HG03520 (cell line): Measurements from ENCODE around the gene RAI14.

Experiments used
- ATAC-seq: cut with Tn5 transposase; IDR thresholded peaks from one replicate; pipeline ENCODE4 v1.9.1; 2021; ENCODE audit warnings: mild to moderate bottlenecking, moderate library complexity; ENCODE audit not compliant: unreplicated experiment

RAI14 gene

DNA sequence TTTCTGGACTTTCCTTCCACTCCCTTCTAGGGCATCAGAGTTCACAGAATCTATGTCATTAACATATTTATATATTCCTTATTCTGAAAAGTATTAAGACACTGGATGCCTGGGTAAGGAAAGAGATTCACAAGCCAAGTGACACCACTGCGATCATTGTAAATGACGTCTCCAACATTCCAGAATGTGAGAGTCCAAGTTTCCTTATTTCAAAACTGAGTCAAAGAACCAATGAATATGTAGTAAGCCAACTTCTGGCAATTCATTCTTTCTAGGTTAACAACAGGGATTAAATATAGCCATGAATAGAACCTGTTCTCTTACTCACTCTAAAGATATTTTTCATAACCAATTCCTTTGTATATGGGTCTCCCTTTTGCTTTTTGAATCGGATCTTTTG is 18.1 kb downstream of the RAI14 start:
- ATAC-seq, result no peak

DNA sequence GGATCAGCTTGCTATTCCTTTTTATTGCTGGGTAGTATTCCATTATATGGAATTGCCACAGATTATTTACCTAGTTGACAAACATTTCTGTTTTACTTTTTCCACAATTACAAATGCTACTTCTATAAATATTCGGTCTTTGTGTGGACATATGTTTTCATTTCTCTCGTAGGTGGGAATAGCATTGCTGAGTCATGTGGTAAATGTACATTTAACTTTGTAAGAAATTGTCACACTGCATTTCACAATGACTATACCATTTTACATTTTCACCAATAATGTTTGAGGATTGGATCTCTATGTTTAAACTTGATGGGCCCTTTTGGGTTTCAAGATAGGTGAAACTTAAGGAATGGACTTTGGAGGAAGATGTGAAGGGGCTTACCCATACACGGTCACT is 19.7 kb downstream of the RAI14 start:
- no peak for ATAC-seq

DNA sequence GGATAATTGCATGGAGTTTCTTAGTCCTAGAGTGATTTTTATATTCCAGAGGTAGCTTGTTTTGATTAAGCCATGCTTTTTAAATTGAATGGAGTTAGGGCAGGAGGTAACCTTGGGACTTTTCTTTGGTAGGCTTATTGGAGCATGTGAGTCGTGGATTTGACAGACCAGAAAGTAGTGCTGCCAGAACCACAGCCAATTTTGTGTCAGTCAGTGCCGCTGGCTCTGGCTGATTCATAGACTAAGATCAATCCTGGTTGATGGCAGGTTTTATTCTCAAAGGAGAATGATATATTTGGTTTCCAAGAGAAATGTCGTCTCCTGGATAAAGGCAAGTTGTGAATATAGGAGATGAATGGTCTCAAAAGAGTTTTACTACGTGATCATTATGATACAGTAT is 20.3 kb downstream of the RAI14 start:
- no peak for ATAC-seq

DNA sequence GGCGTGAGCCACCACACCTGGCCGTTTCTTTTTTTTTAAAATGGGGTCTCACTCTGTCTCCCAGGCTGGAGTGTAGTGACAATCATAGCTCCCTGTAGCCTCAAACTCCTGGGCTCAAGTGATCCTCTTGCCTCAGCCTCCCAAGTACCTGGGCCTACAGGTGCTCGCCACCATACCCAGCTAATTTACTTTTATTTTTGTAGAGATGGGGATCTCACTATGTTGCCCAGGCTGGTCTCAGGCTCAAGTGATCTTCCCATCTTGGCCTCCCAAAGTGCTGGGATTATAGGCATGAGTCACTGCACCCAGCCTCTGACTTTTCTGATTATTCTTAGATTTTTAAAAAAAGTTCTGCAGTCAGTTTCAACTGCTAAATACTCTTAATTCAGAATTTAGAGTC is 21.3 kb downstream of the RAI14 start:
- no peak for ATAC-seq

DNA sequence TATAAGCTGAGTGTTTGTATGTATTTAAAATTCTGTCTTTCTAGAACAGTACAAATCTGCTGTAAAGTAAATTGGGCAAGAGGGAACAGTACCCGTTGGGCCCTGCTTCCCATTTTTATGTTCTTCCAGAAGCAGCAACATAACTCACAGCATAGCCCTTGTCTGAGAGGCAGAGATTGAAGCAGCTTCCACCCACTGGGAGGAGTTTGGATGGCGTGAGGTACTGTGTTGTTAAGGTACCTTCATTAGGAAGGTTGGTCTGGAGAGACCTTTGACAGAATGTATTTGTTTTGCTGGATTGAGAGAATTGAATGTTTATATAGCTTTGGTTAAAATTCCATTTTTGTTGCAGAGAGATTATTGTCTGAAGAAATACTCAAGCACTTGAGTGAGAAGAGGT is 24.8 kb downstream of the RAI14 start:
- ATAC-seq, result no peak

DNA sequence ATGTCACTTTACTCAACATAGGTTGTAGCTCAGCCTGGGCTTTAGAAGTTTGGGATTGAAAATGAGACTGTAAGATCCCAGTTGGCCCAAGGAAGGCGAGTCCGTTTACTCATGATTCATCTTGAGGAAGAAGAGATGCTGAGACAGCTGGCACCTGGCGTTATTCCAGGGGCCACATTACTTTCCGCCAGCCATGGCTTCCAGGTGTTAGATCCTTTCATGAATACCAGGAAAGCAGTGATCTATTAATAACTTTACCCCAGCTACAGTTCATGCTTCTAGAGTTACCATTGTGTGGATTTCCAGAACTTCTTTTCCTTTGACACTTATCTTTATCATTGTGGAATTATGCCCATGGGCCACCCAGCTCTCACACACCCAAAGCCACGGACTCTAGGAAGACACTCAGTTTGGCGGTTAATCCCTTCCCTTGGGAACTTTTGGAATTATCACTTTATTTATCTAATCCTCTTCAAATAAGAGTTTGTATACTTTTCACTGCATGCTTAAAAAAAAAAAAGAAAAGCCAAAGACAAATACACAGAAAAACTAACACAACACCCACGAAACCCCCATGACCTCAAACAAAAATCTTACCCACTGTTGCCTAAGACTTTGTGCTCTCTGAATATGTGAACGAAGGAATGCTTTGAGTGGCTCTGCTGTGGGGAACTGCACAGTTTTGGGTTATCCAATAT is 26.9 kb downstream of the RAI14 start:
- ATAC-seq, result no peak

DNA sequence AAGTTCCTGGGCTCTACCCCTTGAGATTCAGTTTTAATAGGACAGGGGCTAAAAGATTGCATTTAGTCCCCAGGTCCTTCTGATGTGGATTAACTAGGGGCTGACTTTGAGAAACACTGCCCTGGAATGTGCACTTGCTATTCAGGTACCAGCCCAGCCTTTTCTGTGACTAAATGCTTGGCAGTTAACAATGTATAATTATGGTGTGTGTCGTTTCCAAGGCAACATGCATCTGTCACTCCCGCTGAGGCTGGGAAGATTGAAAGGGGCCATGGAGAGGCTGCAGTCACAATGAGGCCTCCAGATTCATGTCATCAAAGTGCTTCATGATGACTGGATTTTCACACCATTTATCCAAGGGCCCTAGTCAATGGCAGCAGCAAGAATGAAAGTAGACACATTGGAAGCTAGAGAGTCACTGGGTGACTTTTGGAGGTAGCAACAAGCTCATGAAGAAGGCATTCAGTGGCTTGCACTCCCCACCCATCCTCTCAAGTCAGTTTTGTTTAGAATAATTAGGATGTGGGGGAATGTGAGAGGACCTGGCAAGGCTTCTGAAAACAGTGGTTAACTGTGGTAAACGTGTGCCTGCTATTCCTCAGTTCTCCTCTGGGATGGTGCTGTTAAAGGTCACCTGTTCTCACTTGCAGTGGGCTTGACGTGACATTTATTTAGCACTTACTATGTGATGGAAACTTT is 28.3 kb downstream of the RAI14 start:
- no peak for ATAC-seq

DNA sequence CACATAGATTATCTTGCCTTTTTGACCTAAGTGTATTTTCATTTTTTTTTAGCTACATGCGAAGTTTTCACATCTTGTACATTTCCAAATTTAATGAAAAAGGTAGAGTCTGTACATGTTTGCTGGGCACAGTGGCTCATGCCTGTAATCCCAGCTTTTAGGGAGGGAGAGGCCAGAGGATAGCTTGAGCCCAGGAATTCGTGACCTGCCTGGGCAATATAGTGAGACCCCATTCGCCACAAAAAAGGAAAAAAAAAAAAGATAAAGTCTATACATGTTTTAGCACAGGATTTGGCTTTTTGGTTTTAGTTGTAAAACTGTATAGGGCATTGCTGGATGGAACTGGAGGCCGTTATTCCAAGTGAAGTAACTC is 28.8 kb downstream of the RAI14 start:
- ATAC-seq, result no peak

DNA sequence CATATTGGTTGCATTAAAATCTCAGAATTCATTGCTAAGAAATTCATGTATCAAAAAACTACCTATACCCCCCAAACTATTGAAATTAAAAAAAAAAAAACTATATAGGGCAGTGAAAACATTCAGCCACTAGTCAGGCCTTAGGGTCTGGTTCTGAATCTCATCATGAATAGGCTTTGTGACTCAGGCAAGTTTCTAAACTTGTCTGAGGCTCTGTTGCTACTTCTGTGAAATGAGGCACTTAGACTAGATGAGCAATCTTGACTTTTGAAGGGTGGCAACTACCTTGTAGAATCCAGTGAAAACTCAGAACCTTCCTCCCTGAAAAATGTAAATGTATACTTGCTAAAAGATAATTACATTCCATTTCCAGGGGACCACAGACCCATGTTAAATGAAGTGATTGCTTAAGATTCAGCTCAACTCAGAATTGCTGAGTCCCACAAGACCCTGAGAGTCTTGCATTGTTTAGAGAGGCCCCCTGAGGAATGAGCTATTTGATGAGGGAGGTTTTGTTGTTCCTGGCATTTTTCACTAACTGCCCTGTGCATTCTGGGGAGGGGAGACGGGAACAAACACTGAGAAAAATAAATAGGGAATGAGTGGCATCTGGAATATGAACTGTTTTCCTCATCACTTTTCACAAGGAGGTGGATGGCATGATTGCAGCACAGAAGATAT is 29.5 kb downstream of the RAI14 start:
- ATAC-seq, result no peak

DNA sequence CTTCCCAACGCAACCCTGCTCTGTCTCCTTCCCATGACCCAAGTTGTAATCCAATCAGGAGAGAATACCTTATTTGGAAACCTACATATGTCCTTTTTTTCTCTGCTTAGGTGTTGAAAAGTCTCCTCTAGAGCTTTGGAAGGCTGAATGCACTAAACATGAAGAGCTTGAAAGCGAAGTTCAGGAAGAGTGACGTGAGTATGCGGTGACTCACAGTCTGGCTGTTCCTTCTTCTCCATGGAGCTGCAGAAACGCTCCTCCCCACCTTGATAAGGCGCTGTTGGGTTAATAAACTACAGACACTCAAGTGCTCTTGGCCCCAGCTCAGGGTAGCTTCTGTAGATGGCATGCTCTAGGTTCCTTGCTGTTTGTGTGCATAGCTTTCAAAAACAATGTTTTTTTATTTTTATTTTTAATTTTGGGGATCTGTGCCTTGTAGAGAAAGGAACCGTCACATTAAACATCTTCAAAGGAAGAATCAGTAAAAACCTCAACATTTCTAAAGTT is 30.7 kb downstream of the RAI14 start:
- ATAC-seq, result no peak

DNA sequence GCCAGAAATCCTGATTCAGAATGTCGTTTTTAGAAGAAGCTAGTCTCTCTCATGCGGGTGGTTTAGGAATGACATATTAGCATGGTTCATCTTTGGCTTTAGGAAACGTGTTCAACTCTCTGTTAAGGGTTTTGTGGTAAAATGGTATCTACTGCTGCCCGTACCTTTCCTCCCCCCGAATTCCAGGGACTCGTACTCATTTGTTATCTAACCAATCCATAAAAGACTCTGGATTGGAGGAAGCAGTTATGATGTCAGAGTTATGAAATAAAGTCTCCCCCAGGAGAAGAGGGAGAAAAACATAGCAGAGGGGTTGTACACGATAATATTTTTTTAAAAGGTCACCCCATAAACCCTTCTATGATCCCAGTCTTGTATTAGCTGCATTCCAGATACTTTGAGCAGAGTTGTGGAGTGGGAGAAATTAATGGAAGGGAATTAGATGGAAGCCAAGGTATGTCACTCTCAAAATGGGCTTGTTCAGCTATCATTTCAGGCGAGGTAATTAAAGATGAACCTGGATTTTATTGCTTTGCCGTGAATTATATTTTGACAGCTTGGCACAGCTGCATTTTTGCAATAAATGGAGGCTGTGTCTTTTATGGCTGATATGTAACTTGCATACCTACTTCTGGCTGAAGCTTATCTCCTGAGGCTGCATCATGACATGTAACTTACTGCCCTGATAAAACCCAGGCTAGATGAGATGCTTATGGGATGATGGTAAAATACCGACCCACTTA is 31.3 kb downstream of the RAI14 start:
- no peak for ATAC-seq

DNA sequence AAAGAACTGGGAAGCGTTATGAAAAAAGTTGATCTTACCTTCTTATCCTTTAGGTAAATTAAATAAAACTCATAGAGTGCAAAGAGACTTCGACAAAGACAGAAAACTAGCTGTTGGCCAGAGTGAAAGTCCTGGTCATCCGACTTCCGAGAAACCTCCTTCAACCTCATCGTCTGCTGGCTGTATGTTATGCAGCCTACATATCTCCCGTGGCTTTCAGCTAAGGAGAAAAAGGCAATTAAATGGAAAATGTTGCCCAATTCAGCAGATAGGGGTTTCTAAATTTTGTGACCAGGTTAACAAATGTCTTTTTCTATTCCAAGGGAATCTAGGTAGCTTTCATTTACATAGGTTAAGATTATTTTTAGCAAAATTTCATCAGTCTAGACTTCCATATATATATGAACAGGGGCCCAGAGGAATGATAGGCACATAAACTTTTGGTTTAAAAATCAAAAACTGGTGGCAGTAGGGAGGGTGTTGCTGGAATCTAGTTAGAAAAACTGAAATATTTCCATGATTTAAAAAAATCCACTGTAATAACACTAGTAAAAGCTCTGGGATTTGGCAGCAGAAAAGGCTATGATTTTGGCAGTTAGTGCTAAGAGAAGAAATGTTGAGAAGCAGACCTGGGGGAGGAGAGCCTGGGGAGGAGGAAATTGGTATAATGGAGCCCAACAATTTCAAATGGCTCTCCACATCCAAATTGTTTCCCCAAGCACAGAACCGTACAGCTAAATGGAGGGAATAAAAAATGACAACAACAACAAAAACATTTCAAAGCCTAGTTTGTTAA is 32.1 kb downstream of the RAI14 start:
- no peak for ATAC-seq

DNA sequence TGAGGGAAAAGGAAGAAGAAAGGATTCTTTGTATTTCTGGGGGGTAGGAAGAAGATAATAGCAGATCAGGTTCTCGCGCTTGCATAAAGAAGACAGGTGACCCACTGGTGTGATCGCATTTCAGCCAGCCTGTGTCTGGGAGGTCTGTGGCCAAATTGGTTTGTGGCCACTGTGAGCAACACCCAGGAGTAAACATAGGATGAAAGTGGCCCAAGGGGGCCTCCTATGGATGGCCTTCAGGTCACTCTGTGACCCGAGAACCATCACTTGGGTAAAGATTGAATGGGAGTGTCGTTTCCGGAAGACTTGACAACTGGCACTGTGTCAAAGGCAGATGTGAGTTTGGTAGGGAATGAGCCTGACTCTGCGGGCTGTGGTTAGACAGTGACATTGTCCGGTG is 34.2 kb downstream of the RAI14 start:
- ATAC-seq, result no peak

DNA sequence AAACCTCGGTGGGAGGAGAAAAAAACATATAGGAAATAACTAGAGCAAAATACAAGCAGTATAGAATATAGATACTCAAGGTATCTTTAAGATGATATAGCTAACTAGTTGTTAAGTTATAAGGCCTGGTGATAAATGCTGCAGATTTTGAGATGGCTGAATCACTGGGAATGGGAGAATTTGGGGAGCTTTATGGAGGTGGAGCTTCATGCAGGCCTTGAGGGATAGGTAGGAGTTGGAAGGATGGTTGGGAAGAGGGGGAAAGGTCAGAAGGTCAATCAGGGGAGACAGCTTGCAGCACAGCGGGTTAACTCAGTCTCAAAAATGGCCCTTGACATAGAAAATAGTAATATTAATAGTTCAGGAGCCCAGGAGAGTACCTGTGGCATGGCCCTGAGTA is 34.8 kb downstream of the RAI14 start:
- ATAC-seq, result no peak

DNA sequence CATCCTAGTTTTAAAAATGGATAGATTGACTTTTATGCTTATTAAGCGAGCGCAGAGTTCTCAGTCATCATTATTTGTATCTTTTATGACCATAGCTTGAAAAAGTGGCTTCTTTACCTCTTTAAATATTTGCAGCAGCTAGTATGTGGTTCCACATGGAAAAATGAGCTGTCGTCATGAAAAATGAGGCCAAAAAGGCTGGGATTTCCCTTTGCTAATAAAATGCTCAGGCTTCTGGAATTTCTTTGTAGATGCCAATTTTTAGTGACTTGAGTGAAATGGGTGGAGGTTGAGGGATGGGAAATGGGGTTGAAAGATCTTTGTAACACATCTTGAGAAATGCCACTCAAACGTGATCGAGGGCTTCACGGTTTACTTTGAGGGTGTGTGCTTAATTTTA is 35.2 kb downstream of the RAI14 start:
- no peak for ATAC-seq

DNA sequence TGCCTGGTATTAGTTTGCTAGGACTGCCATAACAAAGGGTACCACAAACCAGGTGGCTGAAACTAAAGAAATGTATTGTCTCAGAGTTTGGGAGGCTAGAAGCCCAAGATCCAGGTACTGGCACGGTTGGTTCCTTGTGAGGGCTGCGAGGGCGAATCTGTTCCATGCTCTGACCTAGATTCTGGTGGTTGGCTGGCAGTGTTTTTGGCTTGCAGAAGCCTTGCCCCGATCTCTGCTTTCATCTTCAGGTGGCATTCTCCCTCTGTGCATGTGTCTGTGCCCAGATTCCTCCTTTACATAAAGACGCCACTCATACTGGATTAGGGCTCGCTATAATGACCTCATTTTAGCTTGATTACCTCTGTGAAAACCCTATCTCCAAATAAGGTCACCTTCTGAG is 36.7 kb downstream of the RAI14 start:
- ATAC-seq, result no peak

DNA sequence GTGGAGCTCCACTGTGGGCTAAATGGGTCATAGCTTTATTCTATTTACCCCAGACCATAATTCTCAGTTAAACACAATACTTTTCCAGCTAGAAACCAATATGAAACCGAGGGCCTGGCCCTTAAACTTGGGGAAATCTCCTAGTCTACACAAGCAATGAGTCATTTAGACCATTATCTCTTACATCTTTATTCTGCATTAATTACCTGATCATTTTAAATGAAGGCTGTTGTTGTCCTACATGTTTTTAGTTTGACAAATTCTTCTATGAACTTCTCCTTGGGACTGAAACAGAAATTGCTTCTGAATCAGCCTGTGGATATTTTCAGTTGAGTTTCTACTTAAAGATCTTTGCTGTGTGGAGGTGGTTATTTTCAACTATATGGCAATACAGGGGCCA is 37.9 kb downstream of the RAI14 start:
- no peak for ATAC-seq

DNA sequence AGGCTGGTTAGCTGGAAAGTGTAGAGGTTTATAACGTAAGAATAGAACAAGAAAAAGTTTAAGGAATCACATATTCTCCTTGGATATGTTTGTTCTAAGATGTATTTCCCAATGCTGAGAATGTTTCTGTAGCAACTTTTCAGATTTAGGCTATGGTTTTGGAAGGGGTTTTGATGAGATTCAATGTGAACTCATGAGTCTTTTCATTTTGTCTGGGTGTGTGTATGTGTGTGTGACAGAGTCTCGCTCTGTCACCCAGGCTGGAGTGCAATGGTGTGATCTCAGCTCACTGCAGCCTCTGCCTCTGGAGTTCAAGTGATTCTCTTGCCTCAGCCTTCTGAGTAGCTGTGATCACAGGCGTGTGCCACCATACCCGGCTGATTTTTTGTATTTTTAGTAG is 38.6 kb downstream of the RAI14 start:
- ATAC-seq, result no peak

DNA sequence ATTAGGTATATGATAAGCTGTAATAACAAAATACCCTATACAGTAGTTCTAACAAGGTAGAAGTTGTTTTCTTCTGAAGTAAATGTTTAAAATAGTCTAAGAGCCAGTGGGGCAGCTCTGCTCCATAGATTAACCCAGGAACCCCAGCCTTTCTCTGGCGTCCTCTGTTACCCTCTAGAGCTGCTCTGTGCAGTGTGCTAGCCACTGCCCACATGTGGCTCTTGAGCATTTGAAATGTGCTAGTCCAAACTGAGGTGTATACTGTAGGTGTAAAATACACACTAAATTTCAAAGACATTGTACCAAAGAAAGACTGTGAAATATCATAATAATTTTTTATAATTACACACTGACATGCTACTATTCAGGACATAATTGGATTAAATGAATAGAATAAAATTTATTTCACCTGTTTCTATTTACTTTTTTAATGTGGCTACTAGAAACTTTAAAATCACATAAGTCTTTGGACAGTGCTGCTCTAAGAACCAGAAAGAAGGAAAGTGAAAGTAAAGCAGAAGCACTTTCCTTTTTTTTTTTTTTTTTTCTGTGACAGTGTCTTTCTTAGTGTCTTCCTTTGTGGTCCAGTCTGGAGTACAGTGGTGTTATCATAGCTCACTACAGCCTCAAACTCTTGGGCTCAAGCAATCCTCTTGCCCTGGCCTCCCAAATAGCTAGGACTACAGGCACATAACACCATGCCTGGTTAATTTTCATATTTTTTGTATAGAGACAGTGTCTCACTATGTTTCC is 39.3 kb downstream of the RAI14 start:
- ATAC-seq, result peak; percentile 53
